WI38 (cell line): ENCODE results near the gene C19orf18.

ENCODE experiments used
- H3K4me3 ChIP-seq: 2 replicates; pipeline ENCODE4 v1.5.1; 2011; ENCODE audit warnings: low read depth, mild to moderate bottlenecking, control low read depth, low read length
- CTCF ChIP-seq: IDR thresholded peaks from 2 replicates; pipeline ENCODE4 v1.5.1; 2012; ENCODE audit warnings: low read depth, mild to moderate bottlenecking, control low read depth, low read length

Gene C19orf18

GRCh38 chr19:57947419-57948134 is 26.8 kb downstream of the C19orf18 start, which contains the start of gene ZNF256:
Gene ZNF256, minus strand, starts transcription at chr19:57947706. Its CDS starts 232 bp downstream, at chr19:57947474.
- H3K4me3 ChIP-seq, result peak within 1 kb of the TSS; percentile 77
- peak; percentile 34 for TF ChIP-seq CTCF

GRCh38 chr19:57947088-57947418 is 27.3 kb downstream of the C19orf18 start:
- no peak for TF ChIP-seq CTCF
- peak overlapping the region; percentile 77 for H3K4me3 ChIP-seq

GRCh38 chr19:57946316-57946715 is 28.0 kb downstream of the C19orf18 start:
- peak overlapping the region; percentile 77 for H3K4me3 ChIP-seq
- TF ChIP-seq CTCF, result no peak

- no peak for TF ChIP-seq CTCF
- H3K4me3 ChIP-seq, result no peak overlapping the region
Measured at GRCh38 chr19:57941593-57941992, 32.7 kb downstream of the C19orf18 start.

GRCh38 chr19:57935731-57936130 is 38.6 kb downstream of the C19orf18 start:
- H3K4me3 ChIP-seq, result no peak overlapping the region
- TF ChIP-seq CTCF, result no peak

- peak within 1 kb of the TSS; percentile 74 for H3K4me3 ChIP-seq
Measured at GRCh38 chr19:57934820-57935665, 39.3 kb downstream of the C19orf18 start, which contains the start of gene ZNF418. Gene ZNF418, minus strand, starts transcription at chr19:57935402. Its CDS starts 1,580 bp downstream, at chr19:57933822.

More at GRCh38 chr19:57934820-57935665, 39.3 kb downstream of the C19orf18 start, which contains the start of gene ZNF418:
- no peak for TF ChIP-seq CTCF
